SK-N-SH treated with all-trans-retinoic acid at 6 μM for 48 hours (cell line): ENCODE data around the gene EPN2.

Experiments used
- ATAC-seq: fragments of 200-7000 bp; cut with Tn5 transposase; 3 replicates; pipeline ENCODE4 v1.9.1; 2020; ENCODE audit warnings: mild to moderate bottlenecking, moderate library complexity
- BACH2 ChIP-seq: fragments of 250-450 bp; sonication (Bioruptor Pico); IDR thresholded peaks from 2 replicates; pipeline ENCODE4 v1.9.0; 2021; ENCODE audit warnings: mild to moderate bottlenecking, borderline replicate concordance
- CREB5 ChIP-seq: fragments of 250-450 bp; sonication (Bioruptor Pico); IDR thresholded peaks from 2 replicates; pipeline ENCODE4 v1.5.1; 2020; ENCODE audit warnings: low read depth, mild to moderate bottlenecking, moderate library complexity
- CSDC2 ChIP-seq: fragments of 250-450 bp; sonication (Bioruptor Pico); IDR thresholded peaks from 2 replicates; pipeline ENCODE4 v1.5.0; 2020; ENCODE audit warnings: mild to moderate bottlenecking, moderate library complexity
- CSRNP3 ChIP-seq: fragments of 250-450 bp; sonication (Bioruptor Pico); IDR thresholded peaks from 2 replicates; pipeline ENCODE4 v1.5.1; 2021; ENCODE audit warnings: mild to moderate bottlenecking, moderate library complexity
- ESRRG ChIP-seq: fragments of 250-450 bp; sonication (Bioruptor Pico); IDR thresholded peaks from 2 replicates; pipeline ENCODE4 v1.6.1; 2021; ENCODE audit warnings: mild to moderate bottlenecking
- GLIS3 ChIP-seq: fragments of 250-450 bp; sonication (Bioruptor Pico); IDR thresholded peaks from 2 replicates; pipeline ENCODE4 v1.5.0; 2020; ENCODE audit warnings: mild to moderate bottlenecking, moderate library complexity
- OSR1 ChIP-seq: fragments of 250-450 bp; sonication (Bioruptor Pico); IDR thresholded peaks from 2 replicates; pipeline ENCODE4 v1.8.0; 2022; ENCODE audit warnings: moderate library complexity, mild to moderate bottlenecking, inconsistent platforms
- PATZ1 ChIP-seq: fragments of 250-450 bp; sonication (Bioruptor Pico); IDR thresholded peaks from 2 replicates; pipeline ENCODE4 v1.8.0; 2020; ENCODE audit warnings: mild to moderate bottlenecking, moderate library complexity, borderline replicate concordance
- POU6F1 ChIP-seq: fragments of 250-450 bp; sonication (Bioruptor Pico); IDR thresholded peaks from 2 replicates; pipeline ENCODE4 v1.8.0; 2021; ENCODE audit warnings: low read depth, mild to moderate bottlenecking, moderate library complexity, borderline replicate concordance
- PPARA ChIP-seq: fragments of 250-450 bp; sonication (Bioruptor Pico); IDR thresholded peaks from 2 replicates; pipeline ENCODE4 v1.5.0; 2020; ENCODE audit warnings: mild to moderate bottlenecking, borderline replicate concordance
- RARB ChIP-seq: fragments of 250-450 bp; sonication (Bioruptor Pico); IDR thresholded peaks from 2 replicates; pipeline ENCODE4 v1.8.0; 2021; ENCODE audit warnings: mild to moderate bottlenecking, moderate library complexity
- SNAI2 ChIP-seq: fragments of 250-450 bp; sonication (Bioruptor Pico); IDR thresholded peaks from 2 replicates; pipeline ENCODE4 v1.5.0; 2020; ENCODE audit warnings: mild to moderate bottlenecking, moderate library complexity
- TCF4 ChIP-seq: fragments of 250-450 bp; sonication (Bioruptor Pico); IDR thresholded peaks from 2 replicates; pipeline ENCODE4 v1.8.0; 2021; ENCODE audit warnings: mild to moderate bottlenecking, moderate library complexity, borderline replicate concordance
- TOX ChIP-seq: fragments of 250-450 bp; sonication (Bioruptor Pico); IDR thresholded peaks from 2 replicates; pipeline ENCODE4 v1.8.0; 2021; ENCODE audit warnings: mild to moderate bottlenecking, moderate library complexity, borderline replicate concordance
- TSHZ2 ChIP-seq: fragments of 250-450 bp; sonication (Bioruptor Pico); IDR thresholded peaks from 2 replicates; pipeline ENCODE4 v1.5.0; 2020; ENCODE audit warnings: mild to moderate bottlenecking, moderate library complexity
- ZC3H10 ChIP-seq: fragments of 250-450 bp; sonication (Bioruptor Pico); IDR thresholded peaks from 2 replicates; pipeline ENCODE4 v1.5.1; 2021; ENCODE audit warnings: mild to moderate bottlenecking, moderate library complexity
- ZFP3 ChIP-seq: fragments of 250-450 bp; sonication (Bioruptor Pico); IDR thresholded peaks from 2 replicates; pipeline ENCODE4 v1.5.0; 2020; ENCODE audit warnings: mild to moderate bottlenecking, moderate library complexity
- ZFP30 ChIP-seq: fragments of 450-650 bp; formaldehyde crosslinking; IDR thresholded peaks from 2 replicates; pipeline ENCODE4 v1.5.0; 2022; ENCODE audit warnings: mild to moderate bottlenecking, moderate library complexity
- ZNF565 ChIP-seq: fragments of 450-650 bp; formaldehyde crosslinking; conservative IDR thresholded peaks from 2 replicates; pipeline ENCODE4 v1.5.0; 2020; ENCODE audit warnings: low read depth, mild to moderate bottlenecking, moderate library complexity
- ZNF70 ChIP-seq: fragments of 450-650 bp; formaldehyde crosslinking; IDR thresholded peaks from 2 replicates; pipeline ENCODE4 v1.5.0; 2020; ENCODE audit warnings: mild to moderate bottlenecking, moderate library complexity

EPN2 gene

GRCh38 chr17:19375732-19376131, 138.6 kb downstream of the EPN2 start:
- TF ChIP-seq TSHZ2 (CRISPR knock-in tag) (no peak), ZNF70 (CRISPR knock-in tag) (no peak), BACH2 (CRISPR knock-in tag) (no peak), CSDC2 (CRISPR knock-in tag) (no peak), GLIS3 (CRISPR knock-in tag) (no peak), PPARA (CRISPR knock-in tag) (no peak), ZFP3 (CRISPR knock-in tag) (no peak), TOX (CRISPR knock-in tag) (no peak), TCF4 (CRISPR knock-in tag) (no peak)
- ATAC-seq: no peak

- no peak for ATAC-seq
- no peak for TF ChIP-seq POU6F1 (CRISPR knock-in tag)
- TF ChIP-seq ESRRG: no peak
- TF ChIP-seq ZFP30 (CRISPR knock-in tag): no peak
- TF ChIP-seq ZFP3 (CRISPR knock-in tag): no peak
- no peak for TF ChIP-seq ZC3H10
- no peak for TF ChIP-seq ZNF565 (CRISPR knock-in tag)
- TF ChIP-seq BACH2 (CRISPR knock-in tag): no peak
- TF ChIP-seq TOX (CRISPR knock-in tag): no peak
- no peak for TF ChIP-seq TCF4 (CRISPR knock-in tag)
- no peak for TF ChIP-seq PPARA (CRISPR knock-in tag)
- no peak for TF ChIP-seq CSDC2 (CRISPR knock-in tag)
- no peak for TF ChIP-seq SNAI2 (CRISPR knock-in tag)
- no peak for TF ChIP-seq TSHZ2 (CRISPR knock-in tag)
- TF ChIP-seq PATZ1 (CRISPR knock-in tag): no peak
- TF ChIP-seq OSR1 (CRISPR knock-in tag): no peak
Measured at GRCh38 chr17:19376811-19377210, 139.6 kb downstream of the EPN2 start.

GRCh38 chr17:19377602-19378415, 140.6 kb downstream of the EPN2 start:
- peak; percentile 92 for ATAC-seq
- TF ChIP-seq ZFP3 (CRISPR knock-in tag) (no peak), ZNF70 (CRISPR knock-in tag) (no peak), BACH2 (CRISPR knock-in tag) (no peak), CSRNP3 (CRISPR knock-in tag) (no peak), PPARA (CRISPR knock-in tag) (no peak), TCF4 (CRISPR knock-in tag) (no peak), TSHZ2 (CRISPR knock-in tag) (no peak), ZC3H10 (no peak), ZNF565 (CRISPR knock-in tag) (no peak), CREB5 (CRISPR knock-in tag) (no peak), RARB (CRISPR knock-in tag) (no peak)
